GM18499 (cell line): ENCODE data around the gene SEC31B.

Source experiments
- ATAC-seq: cut with Tn5 transposase; IDR thresholded peaks from one replicate; pipeline ENCODE4 v1.9.1; 2021; ENCODE audit warnings: moderate number of reproducible peaks; ENCODE audit not compliant: insufficient read depth, unreplicated experiment

SEC31B gene

DNA sequence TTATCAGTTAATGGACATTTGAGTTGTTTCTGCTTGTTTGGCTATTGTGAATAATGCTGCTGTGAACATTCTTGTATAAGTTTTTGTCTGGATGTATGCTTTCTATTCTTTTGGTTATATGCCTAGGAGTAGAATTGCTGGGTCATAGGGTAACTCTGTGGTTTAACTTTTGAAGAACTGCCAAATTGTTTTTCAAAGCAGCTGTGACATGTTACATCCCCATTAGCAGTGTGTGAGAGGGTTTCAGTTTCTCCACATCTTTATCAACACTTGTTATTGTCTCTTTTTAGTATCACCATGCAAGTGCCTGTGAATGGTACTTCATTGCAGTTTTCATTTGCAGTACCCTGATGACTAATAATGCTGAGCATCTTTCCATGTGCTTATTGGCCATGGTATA is 12.1 kb upstream of the SEC31B start:
- no peak for ATAC-seq

GRCh38 chr10:100529475-100530298 is 10.0 kb upstream of the SEC31B start, which contains the start of gene NDUFB8:
NDUFB8 (minus strand) TSS chr10:100529871; CDS start chr10:100529851, 20 bp downstream.
- no peak for ATAC-seq

DNA sequence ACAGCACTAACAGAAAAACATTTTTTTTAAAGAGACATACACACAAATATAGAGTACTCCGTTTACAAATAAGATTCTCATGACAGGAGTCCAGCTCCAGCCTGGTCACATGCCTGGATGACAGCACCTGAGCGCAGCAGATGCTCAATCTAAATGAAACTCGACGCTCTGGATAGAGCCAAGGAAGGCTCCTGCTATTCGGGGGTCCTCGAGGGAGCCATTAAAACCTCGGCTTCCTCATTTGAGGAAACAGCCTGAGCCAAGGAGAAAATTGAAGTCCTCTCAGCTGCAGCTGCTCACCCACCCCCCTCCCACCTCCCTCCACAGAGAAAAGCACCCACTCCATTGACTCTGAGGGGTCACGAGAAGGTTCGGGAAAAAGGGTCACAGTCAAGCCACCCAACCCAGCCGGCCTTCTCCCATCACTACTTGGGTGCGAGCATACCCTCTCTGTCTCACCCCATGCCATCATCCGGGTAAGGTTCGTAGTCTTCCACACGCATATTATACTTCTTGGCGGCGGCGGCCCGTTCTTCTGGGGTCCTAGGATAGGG is 9.3 kb upstream of the SEC31B start:
- no peak for ATAC-seq

- ATAC-seq: no peak
Observed at GRCh38 chr10:100528123-100528886, 8.6 kb upstream of the SEC31B start.

GRCh38 chr10:100524638-100525037 is 5.0 kb upstream of the SEC31B start:
- ATAC-seq: no peak

DNA sequence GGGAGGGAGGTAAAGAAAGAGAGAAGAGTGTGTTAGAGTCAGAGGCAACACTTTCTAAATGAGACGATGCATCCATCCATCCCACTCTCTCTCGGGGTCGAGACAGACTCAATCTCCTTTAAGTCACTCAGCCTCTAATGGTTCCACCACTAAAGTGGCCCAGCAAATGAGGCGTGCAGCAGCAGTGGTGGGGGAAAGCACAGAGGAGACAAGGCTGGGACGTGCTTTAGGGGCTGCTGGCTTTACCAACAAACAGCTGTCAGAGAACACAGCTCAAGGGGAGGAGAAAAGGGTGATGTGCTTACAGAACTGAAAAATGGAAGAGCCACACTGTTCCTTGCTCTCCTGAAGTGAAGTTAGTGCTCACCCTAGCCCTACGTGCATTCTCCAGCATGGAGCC is 4.5 kb upstream of the SEC31B start:
- ATAC-seq: no peak

- ATAC-seq: no peak
Observed at GRCh38 chr10:100522945-100523344, 3.3 kb upstream of the SEC31B start.

- ATAC-seq: no peak
Observed at GRCh38 chr10:100522107-100522801, 2.6 kb upstream of the SEC31B start.

- no peak for ATAC-seq
Observed at GRCh38 chr10:100520811-100521210, 1.1 kb upstream of the SEC31B start.

- ATAC-seq: no peak
Observed at GRCh38 chr10:100518761-100519241, 860 bp downstream of the SEC31B start.

DNA sequence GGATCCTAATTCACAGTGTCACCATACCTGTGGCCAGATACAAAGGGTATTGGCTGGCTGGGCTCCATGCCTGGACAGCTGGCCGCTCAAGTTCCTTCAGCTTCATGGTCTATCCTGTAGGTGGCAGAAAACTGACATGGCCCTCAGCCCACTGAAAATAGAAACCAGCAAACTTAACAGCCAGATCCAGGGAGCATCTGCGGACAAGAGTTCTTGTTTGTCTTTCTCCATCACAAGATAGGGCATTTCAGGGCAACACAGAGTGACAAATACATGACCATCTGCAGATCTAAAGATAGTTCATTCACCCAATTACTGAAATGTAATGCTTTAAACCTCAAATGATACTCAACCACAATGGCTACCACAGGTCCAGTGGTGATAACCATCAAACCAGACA is 2.8 kb downstream of the SEC31B start:
- no peak for ATAC-seq

GRCh38 chr10:100515612-100516011 is 4.0 kb downstream of the SEC31B start:
- no peak for ATAC-seq

GRCh38 chr10:100510533-100511308 is 8.9 kb downstream of the SEC31B start:
- ATAC-seq: no peak

GRCh38 chr10:100509241-100509840 is 10.3 kb downstream of the SEC31B start:
- no peak for ATAC-seq

DNA sequence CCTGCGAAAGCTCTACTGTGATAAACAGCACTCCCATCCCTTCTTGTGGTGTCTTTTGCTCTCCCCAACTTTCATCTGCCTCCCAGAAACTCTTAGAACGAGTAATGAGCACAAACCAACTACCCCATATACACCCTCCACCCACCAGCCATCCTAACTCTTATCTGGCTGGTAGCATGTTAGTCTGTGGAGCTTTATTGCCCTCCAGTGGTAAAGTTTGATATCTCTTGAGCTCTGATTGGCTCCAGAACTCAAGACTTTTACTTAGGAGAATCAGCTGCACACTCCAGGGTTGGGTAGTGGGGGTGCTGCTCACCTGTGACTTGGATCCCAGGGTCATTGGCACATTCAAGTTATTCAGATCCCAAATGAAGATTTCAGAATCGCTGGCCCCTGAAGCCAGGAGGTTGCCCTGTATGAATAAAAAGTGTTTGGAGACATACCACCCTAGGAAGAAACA is 10.9 kb downstream of the SEC31B start:
- ATAC-seq: no peak

- no peak for ATAC-seq
Observed at GRCh38 chr10:100508266-100508665, 11.4 kb downstream of the SEC31B start.

DNA sequence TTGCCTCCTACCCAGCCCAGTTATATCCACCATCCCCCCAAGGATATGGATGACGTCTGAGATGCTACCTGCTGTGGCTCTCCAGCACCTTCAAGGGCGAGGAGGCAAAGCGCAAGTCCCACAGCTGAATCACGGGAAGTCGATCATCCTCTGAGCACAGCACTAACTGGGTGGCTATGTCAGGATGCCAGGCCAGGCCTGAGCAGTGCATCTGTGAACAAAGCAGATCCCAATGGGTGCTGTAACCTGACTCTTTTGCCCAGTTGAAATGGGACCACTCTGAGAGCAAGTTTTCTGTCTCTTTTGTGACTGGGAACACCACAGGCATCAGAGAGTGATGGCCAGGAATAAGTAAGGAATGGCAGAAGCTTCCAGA is 12.3 kb downstream of the SEC31B start:
- ATAC-seq: no peak

- ATAC-seq: no peak
Observed at GRCh38 chr10:100506596-100507356, 12.9 kb downstream of the SEC31B start.

- ATAC-seq: no peak
Observed at GRCh38 chr10:100505164-100505563, 14.5 kb downstream of the SEC31B start.
